Liver (tissue), 9 donors: Measurements from ENCODE around the gene SPN. TPM values are rescaled to one million over a fixed set of nuclear protein-coding genes. Genes with fewer than 3 reads are reported as not detected.

ENCODE experiments used
- DNase-seq: peaks from one replicate; pipeline ENCODE4 v3.0.0-alpha.2; 2017; ENCODE audit warnings: low spot score
- H3K27ac ChIP-seq, 2 donors: one replicate each; pipeline ENCODE4 v1.7.0; 2013; ENCODE audit warnings: inconsistent platforms in 2 of 2, low read length in 2 of 2, control low read depth in 1 of 2, low read depth in 1 of 2, mild to moderate bottlenecking in 1 of 2
- H3K27me3 ChIP-seq, 4 donors: one replicate each; pipeline versions ENCODE4 v1.6.1 to v1.7.0; 2013; ENCODE audit warnings: low read length in 3 of 4, inconsistent platforms in 1 of 4, mild to moderate bottlenecking in 1 of 4, moderate library complexity in 1 of 4; ENCODE audit not compliant: control insufficient read depth in 4 of 4, insufficient read depth in 4 of 4
- H3K36me3 ChIP-seq, 4 donors: one replicate each; pipeline versions ENCODE4 v1.6.1 to v1.7.0; 2013; ENCODE audit warnings: low read length in 3 of 4, mild to moderate bottlenecking in 3 of 4, low read depth in 1 of 4, moderate library complexity in 1 of 4; ENCODE audit not compliant: control insufficient read depth in 4 of 4, insufficient read depth in 3 of 4
- H3K4me1 ChIP-seq, 4 donors: one replicate each; pipeline versions ENCODE4 v1.6.1 to v1.7.0; 2013; ENCODE audit warnings: low read length in 3 of 4, mild to moderate bottlenecking in 3 of 4, moderate library complexity in 1 of 4; ENCODE audit not compliant: control insufficient read depth in 4 of 4, insufficient read depth in 4 of 4
- H3K4me3 ChIP-seq, 3 donors: one replicate each; pipeline versions ENCODE4 v1.6.1 to v1.7.0; 2013; ENCODE audit warnings: low read length in 3 of 3, control low read depth in 1 of 3, low read depth in 1 of 3, mild to moderate bottlenecking in 1 of 3
- H3K9ac ChIP-seq, 2 donors: one replicate each; pipeline ENCODE4 v1.7.0; 2013; ENCODE audit warnings: low read length in 2 of 2, mild to moderate bottlenecking in 2 of 2, moderate library complexity in 2 of 2, control low read depth in 1 of 2, low read depth in 1 of 2
- H3K9me3 ChIP-seq, 4 donors: one replicate each; pipeline versions ENCODE4 v1.6.1 to v1.7.0; 2013; ENCODE audit warnings: low read length in 3 of 4; ENCODE audit not compliant: control insufficient read depth in 4 of 4
- FOXA1 ChIP-seq: IDR thresholded peaks from 2 replicates; pipeline ENCODE4 v1.6.1; 2016; ENCODE audit warnings: antibody characterized with exemption
- GABPA ChIP-seq, 2 donors: IDR thresholded peaks in 1 of 2; conservative IDR thresholded peaks in 1 of 2; 2 replicates each; pipeline ENCODE4 v1.6.1; 2016; ENCODE audit warnings: antibody characterized with exemption in 2 of 2, mild to moderate bottlenecking in 1 of 2, moderate library complexity in 1 of 2
- HNF4A ChIP-seq, 2 donors: conservative IDR thresholded peaks; 2 replicates each; pipeline ENCODE4 v1.6.1; 2016; ENCODE audit warnings: antibody characterized with exemption in 2 of 2, mild to moderate bottlenecking in 2 of 2
- HNF4G ChIP-seq: IDR thresholded peaks from 2 replicates; pipeline ENCODE4 v1.6.1; 2016; ENCODE audit warnings: antibody characterized with exemption
- JUND ChIP-seq, 2 donors: IDR thresholded peaks; 2 replicates each; pipeline ENCODE4 v1.6.1; 2016; ENCODE audit warnings: antibody characterized with exemption in 2 of 2
- NR2F2 ChIP-seq: IDR thresholded peaks from 2 replicates; pipeline ENCODE4 v1.6.1; 2016; ENCODE audit warnings: antibody characterized with exemption
- RAD21 ChIP-seq, 2 donors: IDR thresholded peaks; 2 replicates each; pipeline ENCODE4 v1.6.1; 2016; ENCODE audit warnings: antibody characterized with exemption in 2 of 2, mild to moderate bottlenecking in 2 of 2
- RXRA ChIP-seq, 2 donors: IDR thresholded peaks; 2 replicates each; pipeline ENCODE4 v1.6.1; 2017 to 2018; ENCODE audit warnings: antibody characterized with exemption in 2 of 2, mild to moderate bottlenecking in 1 of 2
- SP1 ChIP-seq: IDR thresholded peaks from 2 replicates; pipeline ENCODE4 v1.6.1; 2018; ENCODE audit warnings: antibody characterized with exemption, mild to moderate bottlenecking
- TAF1 ChIP-seq: conservative IDR thresholded peaks from 2 replicates; pipeline ENCODE4 v1.6.1; 2016; ENCODE audit warnings: antibody characterized with exemption, mild to moderate bottlenecking
- YY1 ChIP-seq: IDR thresholded peaks from 2 replicates; pipeline ENCODE4 v1.6.1; 2016; ENCODE audit warnings: antibody characterized with exemption, mild to moderate bottlenecking
- WGBS: extraction: QIAGEN DNeasy Blood & Tissue Kit; methylation state at CpG from one replicate; pipeline ENCODE4 v1.1.7; 2013; 5-methylcytosine and 5-hydroxymethylcytosine counted together
- polyA plus RNA-seq, 2 donors: library from polyadenylated mRNA; stranded (reverse) in 1 of 2; unstranded in 1 of 2; fragments of 200-250 nt in 1 of 2; fragments of >200 nt in 1 of 2; fragmentation: Nextera tagmentation in 1 of 2; extraction: Ambion mirVana in 1 of 2; gene quantifications; one replicate each; pipeline versions ENCODE4 v1.2.1 to v1.2.3, GENCODE V29; 2013 to 2015
- total RNA-seq, 2 donors: library from RNA; depleted of rRNA; stranded (reverse); fragments of >200 nt; gene quantifications; one replicate each; pipeline ENCODE4 v1.2.3, GENCODE V29; 2014
- TF ChIP-seq, protein P1 (sequence below): IDR thresholded peaks from 2 replicates; pipeline ENCODE4 v1.6.1; 2016; ENCODE audit warnings: antibody characterized with exemption
- TF ChIP-seq, protein P2 (sequence below): IDR thresholded peaks from 2 replicates; pipeline ENCODE4 v1.6.1; 2016; ENCODE audit warnings: antibody characterized with exemption, mild to moderate bottlenecking
- TF ChIP-seq, protein P3 (sequence below): fragments of 150-350 bp; IDR thresholded peaks from 2 replicates; pipeline ENCODE4 v1.5.1; 2017; ENCODE audit warnings: improper control_type of control experiment, low read depth, low read length; ENCODE audit not compliant: missing input control
- TF ChIP-seq, protein P4 (sequence below): IDR thresholded peaks from 2 replicates; pipeline ENCODE4 v1.6.1; 2016; ENCODE audit warnings: antibody characterized with exemption
- TF ChIP-seq, protein P5 (sequence below): IDR thresholded peaks from 2 replicates; pipeline ENCODE4 v1.6.1; 2016; ENCODE audit warnings: antibody characterized with exemption
- donor health status: healthy.
- donor health status: healthy.
- donor health status: healthy.
- donor health status: healthy.
- donor health status: healthy.

SPN gene
- total and polyA plus RNA-seq, 4 donors: 0.85 to 31.2 (median 0.91) TPM

DNA sequence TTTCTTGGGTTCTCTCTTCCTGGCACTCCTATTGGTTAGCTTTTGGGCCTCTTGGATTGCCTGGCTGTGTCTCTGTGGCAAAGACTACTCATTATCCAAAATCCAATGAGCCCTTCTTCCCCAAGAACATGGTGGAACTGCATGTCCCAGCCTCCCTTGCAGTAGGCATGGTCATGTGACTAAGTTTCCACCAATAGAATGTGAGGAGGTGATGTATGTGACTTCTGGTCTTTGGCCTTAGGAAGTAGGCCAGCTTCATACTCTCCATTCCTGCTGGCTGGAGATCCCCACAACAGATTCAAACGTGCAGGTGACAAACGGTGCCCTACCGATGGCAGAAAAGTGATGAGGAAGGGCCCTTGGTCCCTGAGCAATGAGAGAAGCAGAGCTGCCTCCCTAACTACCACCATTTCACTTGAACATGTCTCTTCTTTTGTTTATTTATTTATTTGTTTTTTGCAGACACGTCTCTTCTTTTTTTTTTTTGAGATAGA lies 17.3 kb upstream of the SPN start (continued):
- no peak for TF ChIP-seq TAF1

DNA sequence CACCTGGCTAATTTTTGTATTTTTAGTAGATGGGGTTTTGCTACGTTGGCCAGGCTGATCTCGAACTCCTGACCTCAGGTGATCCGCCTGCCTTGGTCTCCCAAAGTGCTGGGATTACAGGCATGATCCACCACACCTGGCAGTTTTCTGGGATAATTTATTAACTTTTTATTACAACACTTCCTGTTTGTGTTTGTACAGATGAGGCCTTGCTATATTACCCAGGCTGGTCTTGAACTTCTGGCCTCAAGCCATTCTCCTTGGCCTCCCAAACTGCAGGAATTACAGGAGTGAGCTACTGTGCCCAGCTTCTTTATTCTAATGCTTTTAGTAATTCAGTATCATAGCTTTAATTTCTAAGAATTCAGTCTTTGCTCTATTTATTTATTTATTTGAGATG lies 16.1 kb upstream of the SPN start:
- Histone ChIP-seq H3K36me3 (no peaks in the 10 kb centered on the region), H3K27me3 (no peaks in the 10 kb centered on the region), H3K9me3 (no peaks in the 10 kb centered on the region), H3K27ac (no peak overlapping the region), H3K4me1 (peaks cover 0 to 2% (median 0%) of the 10 kb centered on the region in 4 donors), H3K4me3 (no peak overlapping the region), H3K9ac (no peak overlapping the region)
- TF ChIP-seq SP1 (peak; percentile 11), RXRA (IDR thresholded peaks at IDR 0.05) (no peak), JUND (IDR thresholded peaks at IDR 0.05) (no peak), HNF4A (conservative IDR thresholded peaks at IDR 0.05) (no peak), FOXA1 (no peak)
- DNase-seq: no peak
- 56% methylated on average over 3 of the region's 3 CpGs for WGBS

DNA sequence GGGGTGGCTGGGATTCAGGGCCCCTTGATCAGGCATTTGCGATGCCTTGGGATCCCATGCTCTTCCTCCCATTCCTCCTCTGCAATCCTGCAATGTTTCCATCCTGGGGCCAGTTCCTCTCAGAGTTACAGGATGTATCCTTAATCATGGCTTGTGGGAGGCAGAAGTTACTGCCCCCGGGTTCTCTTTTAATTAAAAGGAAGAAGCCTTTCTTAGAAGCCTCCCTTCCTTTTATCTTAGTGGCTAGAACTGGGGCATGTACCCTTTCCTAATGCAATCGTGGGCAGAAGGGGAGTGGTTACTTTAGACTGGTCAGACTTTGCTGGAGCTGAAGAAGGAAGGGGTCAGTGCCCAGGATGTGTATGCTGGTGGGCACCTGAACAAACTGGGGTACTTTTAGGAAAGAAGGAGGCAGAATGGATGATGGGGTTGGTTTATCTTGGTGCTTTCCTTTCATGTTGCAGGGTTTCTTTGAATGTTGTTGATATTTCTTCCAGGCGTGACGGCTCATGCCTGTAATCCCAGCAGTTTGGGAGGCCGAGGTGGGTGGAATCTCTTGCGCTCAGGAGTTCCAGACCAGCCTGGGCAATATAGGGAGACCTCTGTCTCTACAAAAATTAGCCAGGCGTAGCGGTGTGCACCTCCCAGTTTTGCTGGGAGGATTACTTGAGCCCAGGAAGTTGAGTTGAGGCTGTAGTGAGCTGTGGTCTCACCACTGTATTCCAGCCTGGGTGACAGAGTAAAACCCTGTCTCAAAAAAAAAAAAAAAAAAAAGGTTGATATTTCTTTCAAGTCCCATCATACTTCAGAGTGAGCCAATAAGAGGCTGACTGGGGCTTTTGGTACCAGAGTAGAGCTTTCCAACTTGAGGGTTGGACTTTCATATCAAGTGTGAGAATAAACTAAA lies 13.2 kb upstream of the SPN start:
- no peak overlapping the region for H3K4me3 ChIP-seq
- 83% methylated on average over 9 of the region's 9 CpGs for WGBS
- no peaks in the 10 kb centered on the region for H3K27me3 ChIP-seq
- no peaks in the 10 kb centered on the region for H3K9me3 ChIP-seq
- H3K9ac ChIP-seq: no peak overlapping the region
- no peak for TF ChIP-seq RAD21 (IDR thresholded peaks at IDR 0.05)
- no peak for TF ChIP-seq HNF4A (conservative IDR thresholded peaks at IDR 0.05)
- no peak for TF ChIP-seq JUND (IDR thresholded peaks at IDR 0.05)
- TF ChIP-seq, protein P1, sequence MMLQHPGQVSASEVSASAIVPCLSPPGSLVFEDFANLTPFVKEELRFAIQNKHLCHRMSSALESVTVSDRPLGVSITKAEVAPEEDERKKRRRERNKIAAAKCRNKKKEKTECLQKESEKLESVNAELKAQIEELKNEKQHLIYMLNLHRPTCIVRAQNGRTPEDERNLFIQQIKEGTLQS: no peak
- TF ChIP-seq, protein P2, sequence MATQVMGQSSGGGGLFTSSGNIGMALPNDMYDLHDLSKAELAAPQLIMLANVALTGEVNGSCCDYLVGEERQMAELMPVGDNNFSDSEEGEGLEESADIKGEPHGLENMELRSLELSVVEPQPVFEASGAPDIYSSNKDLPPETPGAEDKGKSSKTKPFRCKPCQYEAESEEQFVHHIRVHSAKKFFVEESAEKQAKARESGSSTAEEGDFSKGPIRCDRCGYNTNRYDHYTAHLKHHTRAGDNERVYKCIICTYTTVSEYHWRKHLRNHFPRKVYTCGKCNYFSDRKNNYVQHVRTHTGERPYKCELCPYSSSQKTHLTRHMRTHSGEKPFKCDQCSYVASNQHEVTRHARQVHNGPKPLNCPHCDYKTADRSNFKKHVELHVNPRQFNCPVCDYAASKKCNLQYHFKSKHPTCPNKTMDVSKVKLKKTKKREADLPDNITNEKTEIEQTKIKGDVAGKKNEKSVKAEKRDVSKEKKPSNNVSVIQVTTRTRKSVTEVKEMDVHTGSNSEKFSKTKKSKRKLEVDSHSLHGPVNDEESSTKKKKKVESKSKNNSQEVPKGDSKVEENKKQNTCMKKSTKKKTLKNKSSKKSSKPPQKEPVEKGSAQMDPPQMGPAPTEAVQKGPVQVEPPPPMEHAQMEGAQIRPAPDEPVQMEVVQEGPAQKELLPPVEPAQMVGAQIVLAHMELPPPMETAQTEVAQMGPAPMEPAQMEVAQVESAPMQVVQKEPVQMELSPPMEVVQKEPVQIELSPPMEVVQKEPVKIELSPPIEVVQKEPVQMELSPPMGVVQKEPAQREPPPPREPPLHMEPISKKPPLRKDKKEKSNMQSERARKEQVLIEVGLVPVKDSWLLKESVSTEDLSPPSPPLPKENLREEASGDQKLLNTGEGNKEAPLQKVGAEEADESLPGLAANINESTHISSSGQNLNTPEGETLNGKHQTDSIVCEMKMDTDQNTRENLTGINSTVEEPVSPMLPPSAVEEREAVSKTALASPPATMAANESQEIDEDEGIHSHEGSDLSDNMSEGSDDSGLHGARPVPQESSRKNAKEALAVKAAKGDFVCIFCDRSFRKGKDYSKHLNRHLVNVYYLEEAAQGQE: no peak
- no peak for TF ChIP-seq RXRA (IDR thresholded peaks at IDR 0.05)
- no peak for TF ChIP-seq HNF4G
- TF ChIP-seq GABPA (IDR thresholded peaks at IDR 0.05 in 1 of 2, conservative IDR thresholded peaks at IDR 0.05 in 1 of 2): no peak
- TF ChIP-seq, protein P3, sequence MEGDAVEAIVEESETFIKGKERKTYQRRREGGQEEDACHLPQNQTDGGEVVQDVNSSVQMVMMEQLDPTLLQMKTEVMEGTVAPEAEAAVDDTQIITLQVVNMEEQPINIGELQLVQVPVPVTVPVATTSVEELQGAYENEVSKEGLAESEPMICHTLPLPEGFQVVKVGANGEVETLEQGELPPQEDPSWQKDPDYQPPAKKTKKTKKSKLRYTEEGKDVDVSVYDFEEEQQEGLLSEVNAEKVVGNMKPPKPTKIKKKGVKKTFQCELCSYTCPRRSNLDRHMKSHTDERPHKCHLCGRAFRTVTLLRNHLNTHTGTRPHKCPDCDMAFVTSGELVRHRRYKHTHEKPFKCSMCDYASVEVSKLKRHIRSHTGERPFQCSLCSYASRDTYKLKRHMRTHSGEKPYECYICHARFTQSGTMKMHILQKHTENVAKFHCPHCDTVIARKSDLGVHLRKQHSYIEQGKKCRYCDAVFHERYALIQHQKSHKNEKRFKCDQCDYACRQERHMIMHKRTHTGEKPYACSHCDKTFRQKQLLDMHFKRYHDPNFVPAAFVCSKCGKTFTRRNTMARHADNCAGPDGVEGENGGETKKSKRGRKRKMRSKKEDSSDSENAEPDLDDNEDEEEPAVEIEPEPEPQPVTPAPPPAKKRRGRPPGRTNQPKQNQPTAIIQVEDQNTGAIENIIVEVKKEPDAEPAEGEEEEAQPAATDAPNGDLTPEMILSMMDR: no peak
- no peak for TF ChIP-seq YY1
- no peak for TF ChIP-seq NR2F2
- TF ChIP-seq, protein P4, sequence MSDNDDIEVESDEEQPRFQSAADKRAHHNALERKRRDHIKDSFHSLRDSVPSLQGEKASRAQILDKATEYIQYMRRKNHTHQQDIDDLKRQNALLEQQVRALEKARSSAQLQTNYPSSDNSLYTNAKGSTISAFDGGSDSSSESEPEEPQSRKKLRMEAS: no peak
- TF ChIP-seq, protein P5, sequence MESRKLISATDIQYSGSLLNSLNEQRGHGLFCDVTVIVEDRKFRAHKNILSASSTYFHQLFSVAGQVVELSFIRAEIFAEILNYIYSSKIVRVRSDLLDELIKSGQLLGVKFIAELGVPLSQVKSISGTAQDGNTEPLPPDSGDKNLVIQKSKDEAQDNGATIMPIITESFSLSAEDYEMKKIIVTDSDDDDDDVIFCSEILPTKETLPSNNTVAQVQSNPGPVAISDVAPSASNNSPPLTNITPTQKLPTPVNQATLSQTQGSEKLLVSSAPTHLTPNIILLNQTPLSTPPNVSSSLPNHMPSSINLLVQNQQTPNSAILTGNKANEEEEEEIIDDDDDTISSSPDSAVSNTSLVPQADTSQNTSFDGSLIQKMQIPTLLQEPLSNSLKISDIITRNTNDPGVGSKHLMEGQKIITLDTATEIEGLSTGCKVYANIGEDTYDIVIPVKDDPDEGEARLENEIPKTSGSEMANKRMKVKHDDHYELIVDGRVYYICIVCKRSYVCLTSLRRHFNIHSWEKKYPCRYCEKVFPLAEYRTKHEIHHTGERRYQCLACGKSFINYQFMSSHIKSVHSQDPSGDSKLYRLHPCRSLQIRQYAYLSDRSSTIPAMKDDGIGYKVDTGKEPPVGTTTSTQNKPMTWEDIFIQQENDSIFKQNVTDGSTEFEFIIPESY: no peak
- TF ChIP-seq FOXA1: no peak
- no peak for TF ChIP-seq TAF1
- H3K27ac ChIP-seq: no peak overlapping the region
- DNase-seq: no peak
- H3K4me1 ChIP-seq: peaks cover 0 to 2% (median 0%) of the 10 kb centered on the region in 4 donors
- H3K36me3 ChIP-seq: no peaks in the 10 kb centered on the region
